Fibroblast of peridontal ligament (primary cell): ENCODE results near the gene SERPINA3.

Experiments
- DNase-seq: peaks from one replicate; pipeline ENCODE4 v3.0.0-alpha.2; 2010; ENCODE audit errors: extremely low read depth

Gene SERPINA3

DNA sequence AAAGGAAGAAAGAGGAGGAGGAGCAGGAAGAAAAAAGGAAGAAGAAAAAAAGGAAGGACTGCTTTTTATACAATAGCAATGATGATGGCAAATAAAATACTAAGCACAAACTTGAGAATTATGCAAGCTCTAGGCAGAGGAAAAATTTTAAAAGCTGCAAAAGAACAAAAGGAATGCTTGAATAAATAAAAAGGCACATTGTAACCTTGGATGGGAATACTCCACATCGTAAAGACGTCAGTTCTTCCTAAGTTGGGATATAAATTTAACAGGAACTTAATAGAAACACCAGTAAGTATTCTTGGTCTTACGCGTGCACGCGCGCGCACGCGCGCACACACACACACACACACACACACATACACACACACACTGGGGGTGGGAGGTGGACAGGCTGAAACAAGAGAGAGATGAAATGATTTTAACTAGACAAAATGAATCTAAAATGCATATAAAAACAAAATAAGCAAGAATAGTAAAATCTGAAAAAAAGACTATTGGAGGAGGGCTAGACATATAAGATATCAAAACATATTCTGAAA is 43.0 kb downstream of the SERPINA3 start:
- DNase-seq: no peak

DNA sequence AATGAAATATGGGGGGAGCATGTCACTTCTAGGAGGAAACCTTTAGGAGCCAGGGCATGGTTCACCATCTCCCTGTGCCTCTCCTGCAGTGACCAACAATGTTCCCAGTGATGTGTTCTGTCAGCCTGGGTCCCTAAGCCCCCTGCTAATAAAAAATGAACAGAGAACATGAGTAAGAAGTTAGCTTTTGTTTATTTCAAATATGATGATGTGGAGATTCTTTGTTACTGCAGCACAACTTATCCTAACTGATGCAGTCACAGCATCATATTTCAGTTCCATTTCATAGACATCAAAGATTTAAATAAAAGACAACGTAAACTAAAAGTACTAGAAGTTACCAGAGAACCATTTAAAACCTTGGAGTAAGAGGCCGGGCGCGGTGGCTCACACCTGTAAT is 43.9 kb downstream of the SERPINA3 start:
- no peak for DNase-seq

DNA sequence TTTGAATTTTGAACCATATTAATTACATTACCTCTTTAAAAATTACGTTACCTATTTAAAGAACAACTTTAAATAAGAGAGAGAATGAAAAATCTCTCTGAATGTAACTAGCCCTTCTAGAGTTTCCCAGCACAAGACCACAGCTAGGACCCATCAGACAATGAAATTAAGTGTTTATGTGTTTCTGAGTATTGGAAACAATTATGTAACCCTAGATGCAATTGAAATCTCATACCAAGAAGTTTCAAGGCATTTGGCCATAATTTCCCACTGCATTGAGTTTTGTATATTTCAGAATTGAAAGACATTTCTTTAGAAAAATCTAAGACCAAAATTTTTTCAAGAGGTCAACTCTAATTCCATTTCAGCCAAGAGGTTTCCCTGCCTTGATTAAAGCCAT is 47.1 kb downstream of the SERPINA3 start:
- peak; percentile 75 for DNase-seq

DNA sequence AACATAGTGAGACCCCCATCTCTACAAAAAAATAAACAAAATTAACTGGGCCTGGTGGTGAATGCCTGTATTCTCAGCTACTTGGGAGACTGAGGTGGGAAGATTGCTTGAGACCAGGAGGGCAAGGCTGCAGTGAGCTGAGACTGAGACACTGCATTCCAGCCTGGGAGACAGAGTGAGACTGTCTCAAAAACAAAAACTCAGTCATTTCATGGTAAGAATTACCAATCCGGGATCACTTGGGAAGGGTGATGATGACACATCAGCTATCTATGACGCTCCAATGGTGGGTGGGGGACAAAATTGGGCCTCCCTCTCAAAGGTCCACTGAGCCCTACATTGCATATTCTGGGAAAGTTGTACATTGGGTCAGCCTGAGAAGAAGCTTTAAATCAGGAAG is 47.7 kb downstream of the SERPINA3 start:
- DNase-seq: peak; percentile 23

DNA sequence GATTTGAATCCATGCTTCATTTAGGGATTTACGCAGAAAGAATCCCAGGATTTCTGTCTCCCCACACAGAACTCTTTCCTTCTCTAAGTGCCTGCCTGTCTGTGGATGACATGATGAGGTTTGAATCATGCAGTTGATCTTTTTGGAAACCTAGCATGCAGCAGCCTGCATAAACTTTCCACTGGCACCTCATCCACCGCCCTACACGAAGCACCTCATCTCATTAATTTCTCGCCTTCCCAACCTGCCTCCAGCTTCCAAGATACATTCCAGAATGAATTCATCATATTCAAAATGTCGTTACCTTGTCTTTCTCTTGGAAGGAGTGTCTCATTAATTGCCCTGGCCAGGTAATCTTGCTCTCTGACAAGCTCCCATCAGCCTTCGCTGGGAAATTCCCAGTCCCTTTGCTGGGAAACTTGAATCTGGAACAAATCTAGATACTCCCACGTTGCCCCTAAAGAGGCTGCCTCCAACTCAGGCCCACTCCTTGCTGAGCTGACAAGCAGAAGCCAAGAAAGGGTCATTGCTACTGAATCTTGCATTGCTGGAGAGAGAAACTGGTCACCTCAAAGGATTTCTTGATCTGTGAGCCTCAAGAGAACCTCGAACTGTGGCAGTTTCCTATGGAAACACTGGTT is 48.2 kb downstream of the SERPINA3 start:
- DNase-seq: no peak

DNA sequence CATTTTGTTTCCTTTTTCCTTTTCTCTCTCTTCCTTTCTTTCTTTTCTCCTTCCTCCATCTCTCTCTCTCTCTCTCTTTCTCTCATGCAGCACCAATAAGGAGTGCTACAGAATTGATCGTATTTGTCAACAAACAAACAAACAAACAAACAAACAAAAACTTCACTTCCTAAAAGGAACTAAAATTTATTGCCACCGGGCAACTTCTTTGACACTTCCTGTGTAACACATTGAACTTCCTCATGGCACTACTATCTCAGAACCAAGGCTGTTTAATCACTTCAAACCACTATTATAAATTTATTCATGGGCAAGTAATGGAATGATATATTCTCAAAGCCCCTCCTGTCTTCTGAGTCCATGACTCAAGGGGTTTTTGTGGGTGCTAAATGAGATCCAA is 51.3 kb downstream of the SERPINA3 start:
- no peak for DNase-seq

DNA sequence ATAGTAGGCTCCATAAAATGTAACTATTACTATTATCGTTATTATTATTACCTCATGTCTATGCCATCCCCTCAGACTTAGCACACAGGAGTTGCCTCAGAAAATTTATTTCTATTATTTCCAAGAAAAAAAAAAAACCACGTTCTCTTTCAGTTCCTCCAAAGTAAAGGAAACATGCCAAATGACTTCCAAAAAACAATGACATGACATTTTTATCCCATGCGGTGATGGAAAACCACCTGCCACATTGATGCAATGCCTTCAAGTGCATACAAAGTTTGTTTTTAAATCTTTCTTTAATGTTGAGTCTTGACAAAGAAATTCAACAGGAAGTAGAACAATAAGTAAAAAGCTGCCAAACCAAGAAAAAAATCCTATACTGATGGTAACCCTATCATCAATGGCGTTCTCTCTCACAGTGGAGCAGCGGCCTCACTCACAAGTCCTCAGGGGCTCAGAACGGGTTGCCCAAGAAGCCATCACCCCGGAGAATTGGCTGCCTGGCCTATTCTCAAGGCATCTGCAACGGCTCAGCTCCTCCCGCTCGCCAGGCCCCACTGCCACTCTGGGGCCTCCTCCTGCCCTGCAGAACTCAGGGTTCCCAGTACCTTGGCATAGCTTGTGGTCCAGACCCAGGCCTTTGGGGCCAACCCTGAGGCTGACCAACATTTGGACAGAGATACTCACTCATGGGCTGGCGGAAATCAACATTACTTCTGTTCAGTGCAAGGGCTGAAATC is 51.9 kb downstream of the SERPINA3 start:
- peak; percentile 23 for DNase-seq

DNA sequence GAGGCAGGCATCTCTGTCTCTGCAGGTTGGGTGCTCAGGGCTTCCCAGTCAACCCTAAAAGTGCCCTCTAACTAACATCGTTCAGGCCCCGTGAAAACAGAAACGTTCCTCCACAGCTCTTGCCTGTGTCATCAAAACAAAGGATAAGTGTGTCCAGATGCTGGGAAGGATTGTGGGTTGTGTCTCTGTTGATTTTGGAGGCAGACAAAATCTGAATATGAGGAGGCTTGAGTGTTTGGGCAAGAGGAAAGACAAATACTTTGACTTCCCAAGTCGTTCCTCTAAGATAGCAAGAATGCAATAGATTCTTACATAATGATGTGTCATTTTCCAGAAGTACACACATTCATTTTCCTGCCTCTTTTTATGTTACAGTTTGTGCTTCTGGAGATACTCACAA is 52.9 kb downstream of the SERPINA3 start:
- DNase-seq: peak; percentile 98

DNA sequence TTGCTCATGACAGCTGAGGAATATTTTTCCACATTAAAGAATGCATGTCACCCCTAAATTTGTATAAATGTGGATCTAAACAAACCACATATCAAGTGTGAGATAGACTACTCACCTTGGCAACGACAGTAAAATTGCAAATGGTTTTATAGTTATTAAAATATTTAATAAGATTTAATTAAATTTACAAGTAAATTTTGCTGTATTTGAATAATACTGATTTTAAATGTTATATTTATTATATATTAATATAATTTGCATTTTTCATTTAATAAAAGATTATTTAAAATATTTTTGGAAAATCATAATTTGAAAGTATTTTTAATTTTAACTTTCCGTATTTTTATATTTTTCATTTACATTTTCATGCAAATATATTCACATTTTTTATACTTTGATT is 53.4 kb downstream of the SERPINA3 start:
- DNase-seq: no peak

DNA sequence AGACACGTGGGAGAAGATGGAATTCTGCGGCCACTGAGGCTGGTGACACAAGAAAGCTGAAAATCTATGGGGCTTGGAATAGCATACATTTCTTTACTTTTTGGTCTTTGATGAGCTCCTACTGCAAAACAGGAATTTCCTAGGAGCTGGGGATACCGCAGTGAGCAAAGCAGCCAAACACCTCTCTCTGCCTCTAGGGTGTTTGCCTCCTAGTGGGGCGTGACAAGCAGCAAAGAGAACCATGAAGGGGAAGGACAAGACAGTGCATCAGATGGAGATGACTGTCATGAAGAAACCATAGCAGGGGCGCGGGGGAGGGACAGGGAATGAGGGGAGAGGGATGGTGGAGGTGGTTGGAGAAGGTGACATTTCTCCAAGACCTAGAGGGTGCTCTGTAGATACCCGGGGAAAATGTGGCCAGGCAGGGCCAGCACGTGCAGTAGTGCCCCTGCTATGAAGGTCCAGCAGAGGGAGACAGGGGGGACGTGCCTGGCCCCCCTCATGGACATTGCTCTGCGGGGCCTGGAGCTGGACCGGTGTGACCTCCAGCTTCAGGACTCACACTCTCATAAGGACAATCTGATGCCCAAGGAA is 58.6 kb downstream of the SERPINA3 start:
- DNase-seq: no peak

DNA sequence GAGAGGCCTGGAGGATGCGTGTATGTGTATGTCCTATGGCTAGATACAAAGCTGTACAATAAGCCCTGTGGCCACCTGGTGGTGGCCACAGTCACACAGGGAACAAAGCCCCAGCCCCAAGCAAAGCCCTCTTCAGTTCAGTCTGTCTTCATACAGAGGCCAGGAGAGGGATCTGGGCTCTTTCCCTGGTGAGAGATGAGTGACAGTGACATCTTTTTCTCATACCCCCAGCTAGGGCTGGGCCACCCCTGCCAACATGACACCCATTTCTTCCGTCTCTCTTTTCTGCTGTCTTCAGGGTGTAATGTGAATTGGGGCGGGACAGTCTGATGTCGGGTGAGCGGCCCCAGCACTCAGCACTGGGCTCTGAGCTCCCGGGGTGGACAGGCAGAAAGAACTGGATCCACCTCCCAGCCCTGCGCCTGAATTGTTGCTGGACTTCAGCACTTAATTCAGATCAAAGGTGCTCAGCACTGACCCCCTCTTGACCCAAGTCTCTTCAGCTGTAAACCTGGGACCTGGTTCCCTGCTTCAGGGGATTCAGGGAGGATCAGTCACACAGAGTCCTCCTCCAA is 59.8 kb downstream of the SERPINA3 start:
- DNase-seq: no peak

DNA sequence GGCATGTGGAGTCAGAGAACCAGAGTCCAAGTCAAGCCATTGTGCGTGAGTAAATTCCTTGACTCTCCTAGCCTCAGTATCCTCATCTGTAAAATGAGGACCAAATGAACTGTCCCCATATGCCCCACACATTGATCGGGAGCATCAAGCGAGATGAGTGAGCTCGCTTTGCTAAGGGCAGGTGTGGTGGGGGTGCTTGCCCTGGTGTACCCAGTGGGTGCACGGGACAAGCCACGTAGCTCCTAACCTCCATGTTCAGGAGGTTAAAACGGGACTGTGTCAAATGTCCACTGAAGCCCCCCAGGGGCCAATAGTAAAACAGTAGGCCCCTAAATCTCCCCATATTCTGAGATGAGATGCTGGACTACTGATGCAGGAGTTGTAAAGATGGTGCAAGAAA is 60.9 kb downstream of the SERPINA3 start:
- DNase-seq: no peak
